T-helper 22 cell (primary cell): ENCODE data around the gene TRAF2.
"Not testable (repeated sequence)": the region's sequence is repeated elsewhere in the genome, so short reads cannot be mapped to it uniquely, and the experiment has no call there.

Experiments used
- DNase-seq: peaks from one replicate; pipeline ENCODE4 v3.0.0-alpha.2; 2020; ENCODE audit warnings: low read depth

TRAF2 gene

GRCh38 chr9:136882109-136882946, 4.0 kb upstream of the TRAF2 start:
- DNase-seq = peak; percentile 87

GRCh38 chr9:136882947-136883283, 3.4 kb upstream of the TRAF2 start:
- not testable (repeated sequence) for DNase-seq

- DNase-seq = not testable (repeated sequence)
These were observed 2.6 kb upstream of the TRAF2 start for GRCh38 chr9:136883670-136884069.

GRCh38 chr9:136886610-136887597, 588 bp downstream of the TRAF2 start:
- peak; percentile 71 for DNase-seq

- no peak for DNase-seq
These were observed 2.1 kb downstream of the TRAF2 start for GRCh38 chr9:136888454-136888853.

GRCh38 chr9:136889858-136890257, 3.5 kb downstream of the TRAF2 start:
- DNase-seq = no peak

GRCh38 chr9:136890661-136891060, 4.3 kb downstream of the TRAF2 start:
- no peak for DNase-seq

GRCh38 chr9:136896027-136896426, 9.7 kb downstream of the TRAF2 start:
- DNase-seq = no peak

- DNase-seq = no peak
These were observed 12.3 kb downstream of the TRAF2 start for GRCh38 chr9:136898483-136899100.

GRCh38 chr9:136899196-136899595, 12.9 kb downstream of the TRAF2 start:
- DNase-seq = no peak

GRCh38 chr9:136900556-136900955, 14.2 kb downstream of the TRAF2 start:
- DNase-seq = no peak

- DNase-seq = no peak
These were observed 14.7 kb downstream of the TRAF2 start for GRCh38 chr9:136900988-136901515.

- peak; percentile 68 for DNase-seq
These were observed 15.4 kb downstream of the TRAF2 start for GRCh38 chr9:136901516-136902258.

- DNase-seq = peak; percentile 89
These were observed 16.0 kb downstream of the TRAF2 start for GRCh38 chr9:136902259-136902821.

GRCh38 chr9:136903041-136903554, 16.8 kb downstream of the TRAF2 start:
- no peak for DNase-seq

GRCh38 chr9:136906266-136906665, 19.9 kb downstream of the TRAF2 start:
- no peak for DNase-seq

- no peak for DNase-seq
These were observed 20.9 kb downstream of the TRAF2 start for GRCh38 chr9:136907011-136907914.

- no peak for DNase-seq
These were observed 24.0 kb downstream of the TRAF2 start for GRCh38 chr9:136910197-136910900.

GRCh38 chr9:136910901-136911245, 24.6 kb downstream of the TRAF2 start:
- DNase-seq = no peak
